GF-D8 (cell line): ENCODE measurements around the gene ANKRD36.
"Not testable (repeated sequence)": the region's sequence is repeated elsewhere in the genome, so short reads cannot be mapped to it uniquely, and the experiment has no call there.

Source experiments
- DNase-seq: peaks from one replicate; lab custom pipeline; 2025; lab: John Stamatoyannopoulos, UW

The ANKRD36 gene

GRCh38 chr2:97293687-97294086, 180.7 kb downstream of the ANKRD36 start:
- DNase-seq, result not testable (repeated sequence)
